Upper lobe of left lung (tissue), 6 donors: ENCODE measurements around the gene TSPAN2. TPM values are rescaled to one million over a fixed set of nuclear protein-coding genes. Genes with fewer than 3 reads are reported as not detected.

Source experiments
- ATAC-seq, 2 donors: fragments of 200-7000 bp; cut with Tn5 transposase; one replicate each; pipeline ENCODE4 v1.9.1; 2022; ENCODE audit warnings: mild to moderate bottlenecking in 2 of 2, moderate library complexity in 2 of 2; ENCODE audit not compliant: low FRiP score in 2 of 2
- DNase-seq, 2 donors: peaks; one replicate each; pipeline ENCODE4 v3.0.0-alpha.2; 2019 to 2020
- H3K27ac ChIP-seq, 4 donors: fragments of 200-600 bp; sonication (generic); one replicate each; pipeline ENCODE4 v1.5.1; 2016 to 2019
- H3K27me3 ChIP-seq, 4 donors: fragments of 200-600 bp; sonication (generic); one replicate each; pipeline ENCODE4 v1.5.1; 2017 to 2019
- H3K36me3 ChIP-seq, 4 donors: fragments of 200-600 bp; sonication (generic); one replicate each; pipeline ENCODE4 v1.5.1; 2016 to 2019
- H3K4me1 ChIP-seq, 4 donors: fragments of 200-600 bp; sonication (generic); one replicate each; pipeline ENCODE4 v1.5.1; 2018 to 2019
- H3K4me3 ChIP-seq, 4 donors: fragments of 200-600 bp; sonication (generic); one replicate each; pipeline ENCODE4 v1.5.1; 2017 to 2019; ENCODE audit warnings: mild to moderate bottlenecking in 2 of 4, moderate library complexity in 1 of 4
- H3K9me3 ChIP-seq, 4 donors: fragments of 200-600 bp; sonication (generic); one replicate each; pipeline ENCODE4 v1.5.1; 2018 to 2019
- CTCF ChIP-seq, 6 experiments: fragments of 450-650 bp in 4 of 6; fragments of 200-600 bp in 2 of 6; sonication (generic) in 2 of 6; IDR thresholded peaks; one replicate each; pipeline ENCODE4 v1.5.1; 2016 to 2019; ENCODE audit warnings: antibody characterized with exemption in 6 of 6
- EP300 ChIP-seq, 4 donors: sonication (generic); formaldehyde crosslinking; IDR thresholded peaks; one replicate each; pipeline ENCODE4 v1.5.1; 2017; ENCODE audit warnings: antibody characterized with exemption in 4 of 4, control low read depth in 2 of 4
- POLR2A ChIP-seq, 4 donors: fragments of 450-650 bp; IDR thresholded peaks; one replicate each; pipeline ENCODE4 v1.5.1; 2016 to 2017; ENCODE audit warnings: antibody characterized with exemption in 4 of 4, mild to moderate bottlenecking in 2 of 4
- POLR2AphosphoS5 ChIP-seq, 2 donors: sonication (generic); formaldehyde crosslinking; IDR thresholded peaks; one replicate each; pipeline ENCODE4 v1.5.1; 2017; ENCODE audit warnings: antibody characterized with exemption in 2 of 2
- WGBS, 2 donors: methylation state at CpG; one replicate each; pipeline ENCODE4 v1.1.5; 2017 to 2018; 5-methylcytosine and 5-hydroxymethylcytosine counted together
- total RNA-seq, 6 donors: library from RNA; depleted of rRNA in 4 of 6; stranded (reverse); fragments of >200 nt in 4 of 6; gene quantifications; one replicate each; pipeline versions ENCODE4 v1.1.0 to v1.2.1, GENCODE V29; 2016 to 2021
- donor health status: DM: no; HTN: no; CAD: no; lungs with moderate emphysema.
- donor health status: DM: no; HTN: yes; CAD: no; lungs with severe emphysema.

TSPAN2 gene
- total RNA-seq, 6 donors from 2014 or later = 1.7 to 13.7 (median 4.5) TPM

DNA sequence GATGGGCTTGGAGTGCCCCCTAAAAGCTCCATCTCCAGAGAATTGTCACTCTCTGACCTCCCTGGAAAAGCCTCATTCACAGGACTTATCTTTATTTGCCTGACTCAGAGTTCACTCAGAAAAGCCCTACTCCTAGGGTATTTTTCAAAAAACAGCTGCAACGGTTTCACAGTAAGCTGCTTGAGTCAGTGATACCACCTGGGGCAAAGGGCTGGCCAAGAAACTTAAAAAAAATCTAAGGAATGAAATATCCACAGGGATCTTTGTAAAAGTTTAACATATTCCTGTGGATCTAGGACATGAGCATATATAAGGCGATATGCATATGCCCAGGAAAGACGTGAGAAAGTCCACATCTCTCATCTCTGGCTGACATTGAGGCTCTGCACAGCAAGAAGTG is 33.8 kb upstream of the TSPAN2 start:
- TF ChIP-seq POLR2AphosphoS5 (IDR thresholded peaks at IDR 0.05) (no peak), CTCF (IDR thresholded peaks at IDR 0.05) (no peak), EP300 (IDR thresholded peaks at IDR 0.05) (no peak), POLR2A (IDR thresholded peaks at IDR 0.05) (no peak)
- Histone ChIP-seq H3K36me3 (no peaks in the 10 kb centered on the region), H3K9me3 (peaks cover 0 to 15% (median 7%) of the 10 kb centered on the region in 4 donors), H3K4me1 (no peaks in the 10 kb centered on the region), H3K4me3 (no peak overlapping the region), H3K27ac (no peak overlapping the region), H3K27me3 (no peaks in the 10 kb centered on the region)
- WGBS, 2 donors = 68 to 87% methylated on average over 3 of the region's 3 CpGs
- ATAC-seq = no peak
- DNase-seq = no peak

DNA sequence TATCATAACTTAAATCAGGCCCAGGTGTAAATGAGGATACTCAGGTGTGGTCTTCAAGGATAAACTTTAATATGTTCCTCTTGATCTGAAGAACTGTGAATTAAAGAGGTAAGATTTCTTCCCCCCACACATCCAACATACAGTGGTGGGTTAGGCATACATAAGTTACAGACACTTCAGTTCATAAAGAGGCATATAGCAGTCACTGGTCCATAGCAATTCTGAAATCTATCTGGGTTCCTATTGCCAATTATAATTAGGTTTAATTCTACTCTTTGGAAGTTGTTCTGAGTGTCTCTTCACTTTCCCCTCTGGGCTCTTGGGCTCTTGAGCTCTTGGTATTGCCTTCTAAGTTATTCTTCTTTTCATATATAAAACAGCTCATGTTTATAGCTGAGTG is 32.5 kb upstream of the TSPAN2 start:
- Histone ChIP-seq H3K9me3 (peaks cover 0 to 15% (median 7%) of the 10 kb centered on the region in 4 donors), H3K36me3 (no peaks in the 10 kb centered on the region), H3K4me1 (peaks cover 0 to 5% (median 0%) of the 10 kb centered on the region in 4 donors), H3K27me3 (no peaks in the 10 kb centered on the region), H3K27ac (no peak overlapping the region), H3K4me3 (no peak overlapping the region)
- no peak for TF ChIP-seq EP300 (IDR thresholded peaks at IDR 0.05)
- no peak for TF ChIP-seq CTCF (IDR thresholded peaks at IDR 0.05)
- no peak for TF ChIP-seq POLR2AphosphoS5 (IDR thresholded peaks at IDR 0.05)
- no peak for TF ChIP-seq POLR2A (IDR thresholded peaks at IDR 0.05)
- ATAC-seq (no peak), DNase-seq (no peak)

DNA sequence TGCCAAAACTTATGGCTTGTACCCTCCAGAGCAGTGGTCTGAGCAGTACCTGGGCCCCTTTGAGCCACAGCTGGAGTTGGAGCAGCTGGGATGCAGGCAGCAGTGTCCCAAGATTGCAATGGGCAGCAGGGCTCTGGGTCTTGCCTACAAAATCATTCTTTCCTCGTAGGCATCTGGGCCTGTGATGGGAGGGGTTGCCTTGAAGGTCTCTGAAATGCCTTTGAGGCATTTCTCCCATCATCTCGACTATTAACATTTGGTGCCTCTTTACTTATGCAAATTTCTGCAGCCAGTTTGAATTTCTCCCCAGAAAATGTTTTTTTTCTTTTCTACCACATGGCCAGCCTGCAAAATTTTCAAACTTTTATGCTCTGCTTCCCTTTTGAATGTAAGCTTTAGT is 31.0 kb upstream of the TSPAN2 start:
- H3K36me3 ChIP-seq = no peaks in the 10 kb centered on the region
- H3K27ac ChIP-seq = no peak overlapping the region
- H3K9me3 ChIP-seq = peaks cover 0 to 15% (median 7%) of the 10 kb centered on the region in 4 donors
- ATAC-seq (no peak), DNase-seq (no peak)
- 54 to 74% methylated on average over 2 of the region's 2 CpGs for WGBS, 2 donors
- no peak overlapping the region for H3K4me3 ChIP-seq
- peaks cover 0 to 5% (median 0%) of the 10 kb centered on the region in 4 donors for H3K4me1 ChIP-seq
- TF ChIP-seq CTCF (IDR thresholded peaks at IDR 0.05) (no peak), POLR2AphosphoS5 (IDR thresholded peaks at IDR 0.05) (no peak), EP300 (IDR thresholded peaks at IDR 0.05) (no peak), POLR2A (IDR thresholded peaks at IDR 0.05) (no peak)
- H3K27me3 ChIP-seq = no peaks in the 10 kb centered on the region

DNA sequence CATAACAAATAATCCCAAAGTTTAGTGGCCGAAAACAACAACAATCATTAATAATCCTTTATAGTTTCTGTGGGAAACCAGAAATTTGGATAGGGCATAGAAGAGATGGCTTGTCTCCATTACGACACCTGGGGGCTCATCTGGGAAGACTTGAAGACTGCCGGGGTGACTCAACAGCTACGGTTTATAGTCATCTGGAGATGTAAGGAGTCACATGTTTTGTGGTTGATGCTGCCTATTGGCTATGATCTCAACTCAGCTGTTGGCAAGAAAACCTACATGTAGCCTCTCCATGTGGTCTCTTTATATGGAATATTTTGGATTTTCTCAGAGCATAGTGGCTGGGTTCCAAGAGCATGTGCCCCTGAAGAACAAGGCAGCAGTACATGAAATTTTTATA is 29.3 kb upstream of the TSPAN2 start:
- ATAC-seq = no peak
- H3K27ac ChIP-seq = no peak overlapping the region
- no peak for DNase-seq
- H3K27me3 ChIP-seq = no peaks in the 10 kb centered on the region
- no peak overlapping the region for H3K4me3 ChIP-seq
- peaks cover 0 to 5% (median 0%) of the 10 kb centered on the region in 4 donors for H3K4me1 ChIP-seq
- WGBS, 2 donors = 96 to 97% methylated on average over 4 of the region's 4 CpGs
- H3K9me3 ChIP-seq = peaks cover 0 to 11% (median 5%) of the 10 kb centered on the region in 4 donors
- H3K36me3 ChIP-seq = no peaks in the 10 kb centered on the region
- TF ChIP-seq POLR2A (IDR thresholded peaks at IDR 0.05) (no peak), POLR2AphosphoS5 (IDR thresholded peaks at IDR 0.05) (no peak), CTCF (IDR thresholded peaks at IDR 0.05) (no peak), EP300 (IDR thresholded peaks at IDR 0.05) (no peak)

- TF ChIP-seq POLR2AphosphoS5 (IDR thresholded peaks at IDR 0.05) (no peak), POLR2A (IDR thresholded peaks at IDR 0.05) (no peak), CTCF (IDR thresholded peaks at IDR 0.05) (no peak), EP300 (IDR thresholded peaks at IDR 0.05) (no peak)
- no peak for ATAC-seq
- H3K4me3 ChIP-seq = no peak overlapping the region
- no peaks in the 10 kb centered on the region for H3K27me3 ChIP-seq
- no peaks in the 10 kb centered on the region for H3K36me3 ChIP-seq
- peaks cover 0 to 5% (median 0%) of the 10 kb centered on the region in 4 donors for H3K4me1 ChIP-seq
- no peak for DNase-seq
- H3K27ac ChIP-seq = no peak overlapping the region
- H3K9me3 ChIP-seq = peaks cover 0 to 11% (median 5%) of the 10 kb centered on the region in 4 donors
Observed at GRCh38 chr1:115118086-115118485, 28.8 kb upstream of the TSPAN2 start.
